ENCODE data around the gene ZFYVE9.

Gene ZFYVE9

GRCh38 chr1:52249831-52250230 is 107.9 kb downstream of the ZFYVE9 start:
- H3K4me1 ChIP-seq (ENCODE audit: control insufficient read depth, insufficient read depth, low read length), result no peaks in the 10 kb centered on the region
- no peak overlapping the region for H3K9ac ChIP-seq (ENCODE audit: low read length)
- H3K27ac ChIP-seq (ENCODE audit: low read depth, low read length), result no peak overlapping the region
- H3K9me3 ChIP-seq (ENCODE audit: control insufficient read depth, insufficient read depth, low read depth, low read length), result no peaks in the 10 kb centered on the region
- H3K27me3 ChIP-seq (ENCODE audit: control insufficient read depth, insufficient read depth, low read length), result no peaks in the 10 kb centered on the region
- H3K36me3 ChIP-seq (ENCODE audit: control insufficient read depth, insufficient read depth, low read length), result no peaks in the 10 kb centered on the region
- H3K4me3 ChIP-seq (ENCODE audit: low read depth, low read length), result no peak overlapping the region

GRCh38 chr1:52253421-52253820 is 111.5 kb downstream of the ZFYVE9 start:
- no peaks in the 10 kb centered on the region for H3K36me3 ChIP-seq (ENCODE audit: control insufficient read depth, insufficient read depth, low read length)
- H3K4me3 ChIP-seq (ENCODE audit: low read depth, low read length), result no peak overlapping the region
- no peaks in the 10 kb centered on the region for H3K4me1 ChIP-seq (ENCODE audit: control insufficient read depth, insufficient read depth, low read length)
- no peak overlapping the region for H3K9ac ChIP-seq (ENCODE audit: low read length)
- H3K27ac ChIP-seq (ENCODE audit: low read depth, low read length), result no peak overlapping the region
- no peaks in the 10 kb centered on the region for H3K9me3 ChIP-seq (ENCODE audit: control insufficient read depth, insufficient read depth, low read depth, low read length)
- H3K27me3 ChIP-seq (ENCODE audit: control insufficient read depth, insufficient read depth, low read length), result no peaks in the 10 kb centered on the region

DNA sequence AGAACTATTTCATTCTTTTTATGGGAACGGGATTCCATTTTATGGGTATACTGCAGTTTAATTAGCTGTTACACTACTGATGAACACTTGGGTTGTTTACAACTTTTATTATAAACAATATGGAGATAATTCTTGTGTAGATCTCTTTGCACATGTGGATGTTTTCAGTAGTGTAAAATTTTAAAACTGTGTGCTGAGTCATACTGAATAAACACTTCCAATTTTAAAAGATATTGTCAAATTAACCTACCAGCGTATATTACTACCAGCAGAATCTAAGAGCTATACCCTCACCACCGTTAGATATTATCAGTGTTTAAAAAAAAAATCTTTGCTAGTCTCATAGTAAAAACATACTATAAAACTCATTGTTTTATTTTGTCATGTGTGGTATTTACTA is 118.0 kb downstream of the ZFYVE9 start:
- no peaks in the 10 kb centered on the region for H3K4me1 ChIP-seq (ENCODE audit: control insufficient read depth, insufficient read depth, low read length)
- H3K9ac ChIP-seq (ENCODE audit: low read length), result no peak overlapping the region
- H3K27ac ChIP-seq (ENCODE audit: low read depth, low read length), result no peak overlapping the region
- no peaks in the 10 kb centered on the region for H3K27me3 ChIP-seq (ENCODE audit: control insufficient read depth, insufficient read depth, low read length)
- no peak overlapping the region for H3K4me3 ChIP-seq (ENCODE audit: low read depth, low read length)
- H3K36me3 ChIP-seq (ENCODE audit: control insufficient read depth, insufficient read depth, low read length), result no peaks in the 10 kb centered on the region
- H3K9me3 ChIP-seq (ENCODE audit: control insufficient read depth, insufficient read depth, low read depth, low read length), result no peaks in the 10 kb centered on the region

GRCh38 chr1:52263153-52263910 is 121.4 kb downstream of the ZFYVE9 start:
- Histone ChIP-seq H3K4me1 (ENCODE audit: control insufficient read depth, insufficient read depth, low read length) (peaks cover 2% of the 10 kb centered on the region; the same call in 1 of the 2 replicates), H3K27me3 (ENCODE audit: control insufficient read depth, insufficient read depth, low read length) (no peaks in the 10 kb centered on the region), H3K36me3 (ENCODE audit: control insufficient read depth, insufficient read depth, low read length) (no peaks in the 10 kb centered on the region), H3K9me3 (ENCODE audit: control insufficient read depth, insufficient read depth, low read depth, low read length) (no peaks in the 10 kb centered on the region), H3K27ac (ENCODE audit: low read depth, low read length) (no peak overlapping the region), H3K9ac (ENCODE audit: low read length) (no peak overlapping the region), H3K4me3 (ENCODE audit: low read depth, low read length) (no peak overlapping the region)

- peaks cover 7% of the 10 kb centered on the region for H3K4me1 ChIP-seq (ENCODE audit: control insufficient read depth, insufficient read depth, low read length)
- H3K4me3 ChIP-seq (ENCODE audit: low read depth, low read length), result no peak overlapping the region
- no peaks in the 10 kb centered on the region for H3K36me3 ChIP-seq (ENCODE audit: control insufficient read depth, insufficient read depth, low read length)
- no peaks in the 10 kb centered on the region for H3K9me3 ChIP-seq (ENCODE audit: control insufficient read depth, insufficient read depth, low read depth, low read length)
- no peak overlapping the region for H3K9ac ChIP-seq (ENCODE audit: low read length)
- H3K27ac ChIP-seq (ENCODE audit: low read depth, low read length), result no peak overlapping the region
- no peaks in the 10 kb centered on the region for H3K27me3 ChIP-seq (ENCODE audit: control insufficient read depth, insufficient read depth, low read length)
These were observed 122.7 kb downstream of the ZFYVE9 start for GRCh38 chr1:52264530-52265115.

GRCh38 chr1:52266507-52266906 is 124.6 kb downstream of the ZFYVE9 start:
- Histone ChIP-seq H3K9me3 (ENCODE audit: control insufficient read depth, insufficient read depth, low read depth, low read length) (no peaks in the 10 kb centered on the region), H3K27ac (ENCODE audit: low read depth, low read length) (no peak overlapping the region), H3K27me3 (ENCODE audit: control insufficient read depth, insufficient read depth, low read length) (no peaks in the 10 kb centered on the region)

GRCh38 chr1:52268372-52268771 is 126.5 kb downstream of the ZFYVE9 start:
- Histone ChIP-seq H3K9me3 (ENCODE audit: control insufficient read depth, insufficient read depth, low read depth, low read length) (no peaks in the 10 kb centered on the region), H3K4me1 (ENCODE audit: control insufficient read depth, insufficient read depth, low read length) (peaks cover 7% of the 10 kb centered on the region), H3K9ac (ENCODE audit: low read length) (no peak overlapping the region), H3K27me3 (ENCODE audit: control insufficient read depth, insufficient read depth, low read length) (no peaks in the 10 kb centered on the region), H3K27ac (ENCODE audit: low read depth, low read length) (no peak overlapping the region), H3K4me3 (ENCODE audit: low read depth, low read length) (no peak overlapping the region), H3K36me3 (ENCODE audit: control insufficient read depth, insufficient read depth, low read length) (peaks cover 3% of the 10 kb centered on the region; the same call in 1 of the 2 replicates)

More at GRCh38 chr1:52266507-52266906, 124.6 kb downstream of the ZFYVE9 start:
- Histone ChIP-seq H3K4me1 (ENCODE audit: control insufficient read depth, insufficient read depth, low read length) (peaks cover 7% of the 10 kb centered on the region), H3K4me3 (ENCODE audit: low read depth, low read length) (no peak overlapping the region), H3K9ac (ENCODE audit: low read length) (no peak overlapping the region), H3K36me3 (ENCODE audit: control insufficient read depth, insufficient read depth, low read length) (peaks cover 3% of the 10 kb centered on the region; the same call in 1 of the 2 replicates)

GRCh38 chr1:52281518-52281917 is 139.6 kb downstream of the ZFYVE9 start:
- Histone ChIP-seq H3K9me3 (ENCODE audit: control insufficient read depth, insufficient read depth, low read depth, low read length) (no peaks in the 10 kb centered on the region), H3K27ac (ENCODE audit: low read depth, low read length) (no peak overlapping the region), H3K36me3 (ENCODE audit: control insufficient read depth, insufficient read depth, low read length) (peaks cover 10% of the 10 kb centered on the region), H3K4me1 (ENCODE audit: control insufficient read depth, insufficient read depth, low read length) (no peaks in the 10 kb centered on the region), H3K27me3 (ENCODE audit: control insufficient read depth, insufficient read depth, low read length) (no peaks in the 10 kb centered on the region), H3K4me3 (ENCODE audit: low read depth, low read length) (no peak overlapping the region), H3K9ac (ENCODE audit: low read length) (no peak overlapping the region)

DNA sequence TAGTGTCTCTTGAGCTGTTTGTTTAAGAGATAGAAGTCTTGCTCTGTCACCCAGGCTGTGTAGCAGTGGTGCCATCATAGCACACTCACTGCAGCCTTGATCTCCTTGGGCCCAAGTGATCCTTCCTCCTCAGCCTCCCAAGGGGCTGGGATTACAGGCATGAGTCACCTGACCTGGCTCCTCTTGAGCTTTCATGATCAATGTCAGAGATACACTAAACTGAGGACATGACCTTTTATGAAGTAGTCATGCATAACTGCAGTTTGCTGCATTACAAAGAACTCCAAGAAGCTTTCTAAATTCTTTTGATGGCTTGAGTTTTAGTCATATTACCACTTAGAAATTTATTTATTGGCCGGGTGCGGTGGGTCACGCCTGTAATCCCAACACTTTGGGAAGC is 146.4 kb downstream of the ZFYVE9 start:
- Histone ChIP-seq H3K27ac (ENCODE audit: low read depth, low read length) (no peak overlapping the region), H3K4me1 (ENCODE audit: control insufficient read depth, insufficient read depth, low read length) (no peaks in the 10 kb centered on the region), H3K27me3 (ENCODE audit: control insufficient read depth, insufficient read depth, low read length) (no peaks in the 10 kb centered on the region), H3K9me3 (ENCODE audit: control insufficient read depth, insufficient read depth, low read depth, low read length) (no peaks in the 10 kb centered on the region), H3K9ac (ENCODE audit: low read length) (no peak overlapping the region), H3K4me3 (ENCODE audit: low read depth, low read length) (no peak overlapping the region), H3K36me3 (ENCODE audit: control insufficient read depth, insufficient read depth, low read length) (peaks cover 2% of the 10 kb centered on the region; the same call in 1 of the 2 replicates)

DNA sequence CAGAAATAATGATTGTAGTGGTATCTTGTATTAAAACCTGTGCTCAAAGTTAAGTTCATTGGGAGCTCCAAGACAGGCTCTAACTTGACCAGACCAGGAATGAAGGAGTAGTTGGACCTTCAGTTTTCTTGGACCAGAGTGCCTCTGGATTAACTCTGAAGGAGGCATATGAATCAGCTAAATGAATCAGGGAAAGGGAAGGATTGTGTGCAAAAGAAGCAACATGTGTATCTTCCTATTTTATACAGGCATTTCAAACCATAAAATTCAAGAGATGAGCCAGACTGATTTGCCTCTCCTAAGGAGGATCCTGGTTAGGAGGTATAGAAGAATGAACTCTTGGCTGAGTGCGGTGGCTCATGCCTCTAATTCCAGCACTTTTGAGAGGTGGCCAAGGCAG is 152.7 kb downstream of the ZFYVE9 start:
- Histone ChIP-seq H3K27ac (ENCODE audit: low read depth, low read length) (no peak overlapping the region), H3K4me1 (ENCODE audit: control insufficient read depth, insufficient read depth, low read length) (no peaks in the 10 kb centered on the region), H3K9me3 (ENCODE audit: control insufficient read depth, insufficient read depth, low read depth, low read length) (no peaks in the 10 kb centered on the region), H3K4me3 (ENCODE audit: low read depth, low read length) (no peak overlapping the region), H3K9ac (ENCODE audit: low read length) (no peak overlapping the region), H3K27me3 (ENCODE audit: control insufficient read depth, insufficient read depth, low read length) (no peaks in the 10 kb centered on the region), H3K36me3 (ENCODE audit: control insufficient read depth, insufficient read depth, low read length) (no peaks in the 10 kb centered on the region)

- Histone ChIP-seq H3K4me1 (ENCODE audit: control insufficient read depth, insufficient read depth, low read length) (no peaks in the 10 kb centered on the region), H3K36me3 (ENCODE audit: control insufficient read depth, insufficient read depth, low read length) (no peaks in the 10 kb centered on the region), H3K9ac (ENCODE audit: low read length) (no peak overlapping the region), H3K9me3 (ENCODE audit: control insufficient read depth, insufficient read depth, low read depth, low read length) (no peaks in the 10 kb centered on the region), H3K27me3 (ENCODE audit: control insufficient read depth, insufficient read depth, low read length) (no peaks in the 10 kb centered on the region), H3K4me3 (ENCODE audit: low read depth, low read length) (no peak overlapping the region), H3K27ac (ENCODE audit: low read depth, low read length) (no peak overlapping the region)
These were observed 154.5 kb downstream of the ZFYVE9 start for GRCh38 chr1:52296345-52296744.

Data from HUES6 (cell line).